ENCODE results near the gene PIWIL4. TPM values are rescaled to one million over a fixed set of nuclear protein-coding genes. Genes with fewer than 3 reads are reported as not detected.

Gene PIWIL4
- total and polyA plus RNA-seq, 9 of the 15 experiments (the other 6 are each of a cell fraction or from before 2014, with no cell fraction given) = 6.3 to 17.0 (median 10.8) TPM

- CTCF ChIA-PET (ENCODE audit: low intra/inter-chr PET ratio) = no interaction called here
- H4K20me1 ChIP-seq (replicated peaks; ENCODE audit: control insufficient read depth, insufficient read depth, low read length) = no peaks in the 10 kb centered on the region
- 21% methylated on average over 1 of the region's 1 CpG for WGBS (ENCODE audit: insufficient coverage, low coverage, missing lambda C conversion rate)
- TF ChIP-seq NCOR1 (IDR thresholded peaks at IDR 0.05) = no peak
- TF ChIP-seq SRSF3 (IDR thresholded peaks at IDR 0.05; ENCODE audit: insufficient read depth, low read length) = no peak
- TF ChIP-seq COPS2 (conservative IDR thresholded peaks at IDR 0.05) = no peak
- TF ChIP-seq ZNF644 (tag; IDR thresholded peaks at IDR 0.05; ENCODE audit: low read depth) = no peak
- TF ChIP-seq PHF8 (IDR thresholded peaks at IDR 0.05; ENCODE audit: borderline replicate concordance, low read length) = no peak
- TF ChIP-seq PRDM10 (IDR thresholded peaks at IDR 0.05; ENCODE audit: partially characterized antibody) = no peak
- no peak for TF ChIP-seq CSDE1 (IDR thresholded peaks at IDR 0.05)
- no peak for TF ChIP-seq BHLHE40 (IDR thresholded peaks at IDR 0.05; ENCODE audit: low read length)
- TF ChIP-seq ELK1 (CRISPR knock-in tag; IDR thresholded peaks at IDR 0.05) = no peak
- no peak for TF ChIP-seq HSF4 (CRISPR knock-in tag; IDR thresholded peaks at IDR 0.05; ENCODE audit: borderline replicate concordance)
These were observed 34.0 kb upstream of the PIWIL4 start for GRCh38 chr11:94533206-94533605.

More at GRCh38 chr11:94533206-94533605, 34.0 kb upstream of the PIWIL4 start:
- no TSS peak for BruUV-seq (replicated peaks)
- Histone ChIP-seq H3K9me1 (ENCODE audit: control insufficient read depth, insufficient read depth, low read length) (no peaks in the 10 kb centered on the region), H2AFZ (ENCODE audit: low read depth, low read length) (no peak overlapping the region), H3K27me3 (ENCODE audit: control insufficient read depth in 2 of 2, insufficient read depth in 2 of 2, low read length in 2 of 2) (peaks cover 0 to 4% of the 10 kb centered on the region in 2 experiments; a peak in 2 of 5 replicates), H3K4me2 (ENCODE audit: insufficient read depth, low read length) (no peak overlapping the region), H3K4me3 (no peak overlapping the region), H3K9me3 (replicated peaks; ENCODE audit: control insufficient read depth, insufficient read depth, low read depth, low read length) (no peaks in the 10 kb centered on the region), H3K36me3 (ENCODE audit: control insufficient read depth, insufficient read depth, low read length) (no peaks in the 10 kb centered on the region), H3K9ac (ENCODE audit: insufficient read depth in 1 of 2, low read depth in 2 of 2, low read length in 2 of 2) (no peak overlapping the region), H3K79me2 (ENCODE audit: control insufficient read depth, insufficient read depth, low read length) (no peaks in the 10 kb centered on the region), H3K27ac (ENCODE audit: extremely low read depth, low read depth, low read length) (no peak overlapping the region), H3K4me1 (replicated peaks in 1 of 2; ENCODE audit: control insufficient read depth in 2 of 2, insufficient read depth in 2 of 2, low read length in 2 of 2) (no peaks in the 10 kb centered on the region; a peak in 1 of 5 replicates)
- POLR2A ChIA-PET = interaction anchor here (0.7 kb wide), 1 partner anchor 15 kb away, joined by 3 read pairs; no protein-coding TSS in a partner anchor
- intact Hi-C loops (cut with micrococcal nuclease) (no loop called here), in situ Hi-C loops (cut with MboI) (no loop called here)
- DNase-seq (ENCODE audit: extremely low read depth in 1 of 4, low spot score in 3 of 4) (no peak), FAIRE-seq (no peak), ATAC-seq (no peak)
